H1 (cell line): ENCODE data around the gene PARP4. TPM values are rescaled to one million over a fixed set of nuclear protein-coding genes. Genes with fewer than 3 reads are reported as not detected.

Experiments
- CTCF ChIA-PET: fragments of 300-600 bp; sonication (Branson Sonifier 250); formaldehyde crosslinking; loops from one replicate; lab custom pipeline; 2021; ENCODE audit not compliant: partially characterized antibody; lab: Charles Lee
- POLR2A ChIA-PET: fragments of 300-600 bp; sonication (Branson Sonifier 250); formaldehyde crosslinking; loops from one replicate; lab custom pipeline; 2021; ENCODE audit warnings: inconsistent platforms; ENCODE audit not compliant: partially characterized antibody; lab: Charles Lee
- DNase-seq, 2 experiments: peaks; one replicate each; pipeline versions ENCODE4 v3.0.0 to v3.0.0-alpha.2; 2010 to 2022; ENCODE audit warnings: low spot score in 2 of 2, low read depth in 1 of 2, mixed read lengths in 1 of 2
- FAIRE-seq: peaks from 2 replicates; lab custom pipeline; 2011; peaks lifted over from hg19 to GRCh38; lab: Jason Lieb, UNC
- H2AFZ ChIP-seq: 2 replicates; pipeline ENCODE4 v1.8.1; 2012; ENCODE audit warnings: low read length, inconsistent platforms
- H2AK5ac ChIP-seq: 2 replicates; pipeline ENCODE4 v1.6.1; 2013; ENCODE audit warnings: low read depth, low read length
- H2BK120ac ChIP-seq: replicated peaks from 2 replicates; pipeline ENCODE3; 2013; ENCODE audit warnings: low read depth, low read length, inconsistent platforms
- H2BK12ac ChIP-seq: 2 replicates; pipeline ENCODE4 v1.6.1; 2013; ENCODE audit warnings: low read depth, low read length
- H2BK15ac ChIP-seq: 2 replicates; pipeline ENCODE4 v1.6.1; 2013; ENCODE audit warnings: low read length
- H2BK20ac ChIP-seq: 2 replicates; pipeline ENCODE4 v1.6.1; 2013; ENCODE audit warnings: low read length
- H2BK5ac ChIP-seq: 2 replicates; pipeline ENCODE4 v1.6.1; 2013; ENCODE audit warnings: low read depth, low read length
- H3K14ac ChIP-seq: 2 replicates; pipeline ENCODE4 v1.6.1; 2013; ENCODE audit warnings: inconsistent platforms; ENCODE audit not compliant: insufficient read length
- H3K18ac ChIP-seq: 2 replicates; pipeline ENCODE4 v1.6.1; 2013; ENCODE audit warnings: low read length; ENCODE audit errors: extremely low read depth
- H3K23ac ChIP-seq: 2 replicates; pipeline ENCODE4 v1.6.1; 2013; ENCODE audit warnings: inconsistent platforms; ENCODE audit not compliant: insufficient read length
- H3K23me2 ChIP-seq: 2 replicates; pipeline ENCODE4 v1.6.1; 2013; ENCODE audit warnings: low read depth, low read length
- H3K27ac ChIP-seq: 2 replicates; pipeline ENCODE4 v1.6.1; 2011; ENCODE audit warnings: low read depth, low read length, inconsistent platforms
- H3K27me3 ChIP-seq, 4 experiments: replicated peaks in 1 of 4; 1 replicate in 1 of 4; 2 replicates in 3 of 4; pipeline versions ENCODE4 v1.6.1 to v1.8.1; 2011 to 2013; ENCODE audit warnings: low read length in 3 of 4, mild to moderate bottlenecking in 3 of 4, inconsistent platforms in 2 of 4, mixed read lengths in 2 of 4, moderate library complexity in 1 of 4; ENCODE audit not compliant: control insufficient read depth in 3 of 4, insufficient read depth in 3 of 4; ENCODE audit errors: extremely low read depth in 1 of 4
- H3K36me3 ChIP-seq, 4 experiments: 2 replicates each; pipeline versions ENCODE4 v1.6.1 to v1.8.1; 2011 to 2013; ENCODE audit warnings: mild to moderate bottlenecking in 4 of 4, low read length in 3 of 4, moderate library complexity in 2 of 4, control low read depth in 1 of 4, inconsistent platforms in 1 of 4; ENCODE audit not compliant: insufficient read depth in 4 of 4, control insufficient read depth in 2 of 4
- H3K4ac ChIP-seq: replicated peaks from 2 replicates; pipeline ENCODE3; 2013; ENCODE audit warnings: low read length, low read depth, mixed read lengths, inconsistent platforms; ENCODE audit not compliant: insufficient read length
- H3K4me1 ChIP-seq, 4 experiments: replicated peaks in 1 of 4; 1 replicate in 1 of 4; 2 replicates in 3 of 4; pipeline versions ENCODE4 v1.6.1 to v1.8.1; 2011 to 2013; ENCODE audit warnings: low read length in 3 of 4, inconsistent platforms in 2 of 4, mixed read lengths in 1 of 4; ENCODE audit not compliant: insufficient read depth in 4 of 4, control insufficient read depth in 3 of 4
- H3K4me2 ChIP-seq, 2 experiments: 2 replicates each; pipeline versions ENCODE4 v1.6.1 to v1.8.1; 2011 to 2013; ENCODE audit warnings: low read depth in 2 of 2, low read length in 2 of 2, control low read depth in 1 of 2, inconsistent platforms in 1 of 2, mild to moderate bottlenecking in 1 of 2; ENCODE audit not compliant: insufficient read depth in 1 of 2
- H3K4me3 ChIP-seq, 4 experiments: fragments of 200-600, 300-600 bp in 1 of 4; sonication (generic), shearing (Covaris generic), sonication (Bioruptor Twin) in 1 of 4; 2 replicates each; pipeline versions ENCODE4 v1.5.1 to v1.8.1; 2011 to 2016; ENCODE audit warnings: low read length in 4 of 4, low read depth in 3 of 4, control low read depth in 2 of 4, inconsistent platforms in 2 of 4, mild to moderate bottlenecking in 2 of 4, mixed read lengths in 1 of 4, moderate library complexity in 1 of 4; ENCODE audit not compliant: insufficient read depth in 2 of 4; ENCODE audit errors: extremely low read depth in 1 of 4
- H3K56ac ChIP-seq: replicated peaks from 2 replicates; pipeline ENCODE3; 2013; ENCODE audit warnings: low read depth, mild to moderate bottlenecking, mixed read lengths, low read length, inconsistent platforms; ENCODE audit not compliant: insufficient read length
- H3K79me1 ChIP-seq: 2 replicates; pipeline ENCODE4 v1.6.1; 2013; ENCODE audit warnings: low read depth, low read length, control low read depth
- H3K79me2 ChIP-seq, 2 experiments: 2 replicates each; pipeline versions ENCODE4 v1.6.1 to v1.8.1; 2012 to 2013; ENCODE audit warnings: low read length in 2 of 2, mild to moderate bottlenecking in 2 of 2, inconsistent platforms in 1 of 2; ENCODE audit not compliant: insufficient read depth in 2 of 2, control insufficient read depth in 1 of 2
- H3K9ac ChIP-seq, 4 experiments: replicated peaks in 1 of 4; 1 replicate in 1 of 4; 2 replicates in 3 of 4; pipeline versions ENCODE4 v1.6.1 to v1.8.1; 2011 to 2013; ENCODE audit warnings: low read depth in 3 of 4, low read length in 3 of 4, control low read depth in 2 of 4, mild to moderate bottlenecking in 2 of 4, moderate library complexity in 2 of 4, inconsistent platforms in 1 of 4; ENCODE audit errors: extremely low read depth in 1 of 4
- H3K9me3 ChIP-seq, 2 experiments: 2 replicates each; pipeline versions ENCODE4 v1.6.1 to v1.8.1; 2012 to 2013; ENCODE audit warnings: mild to moderate bottlenecking in 2 of 2, moderate library complexity in 2 of 2, control low read depth in 1 of 2, inconsistent platforms in 1 of 2, low read depth in 1 of 2, low read length in 1 of 2, mixed read lengths in 1 of 2; ENCODE audit not compliant: insufficient read depth in 2 of 2
- H4K20me1 ChIP-seq, 2 experiments: replicated peaks in 1 of 2; 2 replicates each; pipeline versions ENCODE3 to v1.8.1; 2011 to 2013; ENCODE audit warnings: inconsistent platforms in 2 of 2, low read length in 2 of 2, mild to moderate bottlenecking in 1 of 2; ENCODE audit not compliant: insufficient read depth in 2 of 2, control insufficient read depth in 1 of 2
- H4K5ac ChIP-seq: 2 replicates; pipeline ENCODE4 v1.6.1; 2013; ENCODE audit warnings: low read length, low read depth, mixed read lengths, inconsistent platforms; ENCODE audit not compliant: insufficient read length
- H4K8ac ChIP-seq: 2 replicates; pipeline ENCODE4 v1.8.0; 2013; ENCODE audit warnings: mild to moderate bottlenecking, moderate library complexity, low read length, inconsistent platforms; ENCODE audit not compliant: insufficient read depth; ENCODE audit errors: extremely low read depth
- H4K91ac ChIP-seq: replicated peaks from 2 replicates; pipeline ENCODE3; 2013; ENCODE audit warnings: low read length, mixed read lengths, inconsistent platforms; ENCODE audit not compliant: insufficient read length
- BACH1 ChIP-seq: IDR thresholded peaks from 2 replicates; pipeline ENCODE4 v1.6.1; 2012; ENCODE audit warnings: low read length, improper control_type of control experiment
- CREB1 ChIP-seq: IDR thresholded peaks from 2 replicates; pipeline ENCODE4 v1.6.1; 2012; ENCODE audit warnings: inconsistent platforms
- E2F6 ChIP-seq: IDR thresholded peaks from 2 replicates; pipeline ENCODE4 v1.6.1; 2012; ENCODE audit warnings: inconsistent platforms
- GABPA ChIP-seq: IDR thresholded peaks from 2 replicates; pipeline ENCODE4 v1.6.1; 2011; ENCODE audit warnings: mild to moderate bottlenecking, low read length, moderate library complexity, borderline replicate concordance; ENCODE audit not compliant: insufficient read depth
- NANOG ChIP-seq: IDR thresholded peaks from 2 replicates; pipeline ENCODE4 v1.6.1; 2011; ENCODE audit warnings: low read length, low read depth, mild to moderate bottlenecking, inconsistent platforms; ENCODE audit not compliant: insufficient read depth, poor library complexity, severe bottlenecking
- RAD21 ChIP-seq, 2 experiments: IDR thresholded peaks in 1 of 2; conservative IDR thresholded peaks in 1 of 2; 2 replicates each; pipeline ENCODE4 v1.6.1; 2011; ENCODE audit warnings: low read depth in 2 of 2, low read length in 2 of 2, improper control_type of control experiment in 1 of 2, inconsistent platforms in 1 of 2, mild to moderate bottlenecking in 1 of 2, moderate library complexity in 1 of 2
- SIX5 ChIP-seq: IDR thresholded peaks from 2 replicates; pipeline ENCODE4 v1.6.1; 2011; ENCODE audit warnings: mild to moderate bottlenecking, low read depth, low read length
- SP4 ChIP-seq: IDR thresholded peaks from 2 replicates; pipeline ENCODE4 v1.6.1; 2012; ENCODE audit warnings: low read length, inconsistent platforms
- TAF1 ChIP-seq: IDR thresholded peaks from 2 replicates; pipeline ENCODE4 v1.6.1; 2011; ENCODE audit warnings: mild to moderate bottlenecking, low read depth, low read length
- WGBS, 2 experiments: shearing (Covaris generic) in 1 of 2; methylation state at CpG; one replicate each; pipeline versions ENCODE4 v1.1.6 to v1.1.7; 2013 to 2015; ENCODE audit warnings: low lambda C conversion rate in 2 of 2, mixed read lengths in 2 of 2, inconsistent platforms in 1 of 2, low coverage in 1 of 2, missing lambda C conversion rate in 1 of 2; ENCODE audit not compliant: insufficient replicate concordance in 2 of 2, insufficient coverage in 1 of 2, insufficient read length in 1 of 2; ENCODE audit errors: extremely low coverage in 1 of 2, missing lambda C conversion rate in 1 of 2; 5-methylcytosine and 5-hydroxymethylcytosine counted together
- polyA plus RNA-seq, 7 experiments: library from polyadenylated mRNA; depleted of rRNA in 3 of 7; stranded (reverse) in 5 of 7; unstranded in 2 of 7; fragments of >200 nt in 5 of 7; fragments of 200-250 nt in 2 of 7; gene quantifications; 1 replicate in 5 of 7; 2 replicates in 1 of 7; 4 replicates in 1 of 7; pipeline versions ENCODE4 v1.2.1 to v1.2.3, GENCODE V29; 2011 to 2013; ENCODE audit warnings: missing spikeins in 2 of 7, mixed read lengths in 2 of 7
- total RNA-seq: library from RNA; stranded (reverse); fragmentation: NEBNext Ultra II Directional; extraction: Animal tissue kit (Norgen Biotek cat#: 25700); gene quantifications from 2 replicates; pipeline ENCODE4 v1.2.1, GENCODE V29; 2021

The PARP4 gene
- total and polyA plus RNA-seq, 2 of the 8 experiments (the other 6 are each of a cell fraction or from before 2014, with no cell fraction given), result 22.2 to 40.3 TPM

GRCh38 chr13:24541127-24541475, 28.5 kb upstream of the PARP4 start:
- Histone ChIP-seq H4K8ac (0 out of 2 replicates have a peak overlapping the region, but pooled peaks have one; percentile 7), H3K9ac (no peak overlapping the region; a peak in 1 of 7 replicates), H3K4me2 (peak overlapping the region; percentile 82 to 93), H3K79me2 (no peaks in the 10 kb centered on the region), H3K14ac (no peak overlapping the region), H4K91ac (no peak overlapping the region), H3K23ac (no peak overlapping the region), H2BK12ac (peak overlapping the region; percentile 5; the same call in 1 of the 2 replicates), H3K18ac (peak overlapping the region; percentile 71), H2BK120ac (no peak overlapping the region), H3K4me1 (peaks cover 0 to 11% (median 0%) of the 10 kb centered on the region in 4 experiments; a peak in 1 of 7 replicates), H2AK5ac (no peak overlapping the region), H3K27ac (no peak overlapping the region), H3K79me1 (no peaks in the 10 kb centered on the region), H3K56ac (no peak overlapping the region), H3K23me2 (peaks cover 7% of the 10 kb centered on the region; the same call in 1 of the 2 replicates), H2AFZ (peak overlapping the region; percentile 97), H3K36me3 (no peaks in the 10 kb centered on the region), H2BK15ac (no peak overlapping the region), H4K20me1 (no peaks in the 10 kb centered on the region), H4K5ac (no peak overlapping the region), H2BK20ac (no peak overlapping the region), H3K27me3 (peaks cover 2 to 10% (median 9%) of the 10 kb centered on the region in 4 experiments), H3K4me3 (peak overlapping the region; percentile 36 to 63 (median 46)), H3K9me3 (no peaks in the 10 kb centered on the region), H2BK5ac (no peak overlapping the region), H3K4ac (no peak overlapping the region)
- DNase-seq, result no peak
- POLR2A ChIA-PET, result no interaction called here
- CTCF ChIA-PET, result interaction anchor here (0.6 to 1.9 kb wide), 16 partner anchors 13 to 1536 kb away, joined by 3 to 7 read pairs (median 4); no protein-coding TSS in a partner anchor
- no peak for TF ChIP-seq BACH1
- TF ChIP-seq NANOG, result no peak
- no peak for TF ChIP-seq SP4
- TF ChIP-seq RAD21 (IDR thresholded peaks at IDR 0.05 in 1 of 2, conservative IDR thresholded peaks at IDR 0.05 in 1 of 2; ENCODE audit: low read depth in 2 of 2, low read length in 2 of 2), result no peak
- no peak for TF ChIP-seq CREB1
- no peak for TF ChIP-seq TAF1
- TF ChIP-seq GABPA, result no peak
- TF ChIP-seq SIX5, result no peak
- TF ChIP-seq E2F6, result no peak
- no peak for FAIRE-seq
- 7% methylated on average over 9 of the region's 11 CpGs; no CpG with 5 or more reads in 1 of the 2 experiments for WGBS, 2 experiments
